Measurements from ENCODE around the gene ROCK2. TPM values are rescaled to one million over a fixed set of nuclear protein-coding genes. Genes with fewer than 3 reads are reported as not detected.
"Not testable (repeated sequence)": the region's sequence is repeated elsewhere in the genome, so short reads cannot be mapped to it uniquely, and the experiment has no call there.

Gene ROCK2
- total RNA-seq, 1 donor from 2014 or later, result 45.1 TPM

DNA sequence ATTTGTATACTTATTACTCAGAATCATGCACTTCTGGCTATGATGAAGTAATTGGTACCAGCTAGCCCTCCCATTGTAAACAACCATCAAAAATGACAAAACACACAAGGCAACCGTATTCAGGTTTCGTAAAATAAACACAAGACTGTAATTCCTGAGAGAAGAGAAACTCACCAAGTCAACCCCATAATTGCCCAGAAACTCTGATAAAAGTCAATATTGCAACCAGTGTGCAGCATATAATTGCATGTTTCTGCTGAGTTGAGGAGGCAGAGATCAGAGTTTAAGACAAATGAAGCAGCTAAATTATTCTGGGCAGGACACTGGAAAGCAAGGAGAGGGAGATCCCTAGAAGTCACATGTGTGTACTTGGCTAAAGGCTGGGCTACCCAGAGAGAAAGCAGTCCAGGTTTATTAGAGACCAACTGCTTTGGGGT lies 90.3 kb downstream of the ROCK2 start:
- peaks cover 25% of the 10 kb centered on the region for H3K79me2 ChIP-seq (ENCODE audit: insufficient read depth, low read length)
- no peak overlapping the region for H3K4me2 ChIP-seq (ENCODE audit: low read length)
- no peak for DNase-seq (ENCODE audit: low read depth)
- H3K27ac ChIP-seq (ENCODE audit: low read depth, low read length), result no peak overlapping the region
- no peak for FAIRE-seq
- Mint-ChIP-seq H3K4me3 (ENCODE audit: unreplicated experiment) (no peak overlapping the region), H3K9me3 (ENCODE audit: unreplicated experiment) (no peaks in the 10 kb centered on the region), H3K27me3 (ENCODE audit: low read depth, unreplicated experiment) (no peaks in the 10 kb centered on the region), H3K4me1 (ENCODE audit: low read depth, unreplicated experiment) (peaks cover 17% of the 10 kb centered on the region), H3K27ac (ENCODE audit: unreplicated experiment) (no peak overlapping the region), H3K36me3 (ENCODE audit: low read depth, unreplicated experiment) (peaks cover 4% of the 10 kb centered on the region)
- no peak overlapping the region for H2AFZ ChIP-seq (ENCODE audit: low read depth, low read length)
- H3K9ac ChIP-seq (ENCODE audit: low read length), result no peak overlapping the region
- no peak overlapping the region for H3K4me3 ChIP-seq (ENCODE audit: insufficient read depth, low read depth, low read length)
- peaks cover 23% of the 10 kb centered on the region for H4K20me1 ChIP-seq (ENCODE audit: insufficient read depth, low read length)
- no peaks in the 10 kb centered on the region for H3K4me1 ChIP-seq (ENCODE audit: insufficient read depth, low read length)
- H3K36me3 ChIP-seq (ENCODE audit: insufficient read depth, low read length), result no peaks in the 10 kb centered on the region
- no peaks in the 10 kb centered on the region for H3K9me3 ChIP-seq (ENCODE audit: insufficient read depth, low read depth, low read length)
- no peaks in the 10 kb centered on the region for H3K27me3 ChIP-seq (ENCODE audit: insufficient read depth, low read length)
- no peak for TF ChIP-seq EZH2 (IDR thresholded peaks at IDR 0.05; ENCODE audit: insufficient read depth, low read length)
- TF ChIP-seq CTCF (IDR thresholded peaks at IDR 0.05; ENCODE audit: insufficient read depth, low read depth, low read length), result no peak

GRCh38 chr2:11252458-11252857 lies 92.0 kb downstream of the ROCK2 start:
- not testable (repeated sequence) for H3K36me3 Mint-ChIP-seq (ENCODE audit: low read depth, unreplicated experiment); H3K4me3 Mint-ChIP-seq (ENCODE audit: unreplicated experiment); H3K9ac ChIP-seq (ENCODE audit: low read length); H3K4me3 ChIP-seq (ENCODE audit: insufficient read depth, low read depth, low read length); H3K4me1 ChIP-seq (ENCODE audit: insufficient read depth, low read length); H3K36me3 ChIP-seq (ENCODE audit: insufficient read depth, low read length); H3K9me3 ChIP-seq (ENCODE audit: insufficient read depth, low read depth, low read length); H3K27ac ChIP-seq (ENCODE audit: low read depth, low read length); H3K9me3 Mint-ChIP-seq (ENCODE audit: unreplicated experiment); H3K27me3 Mint-ChIP-seq (ENCODE audit: low read depth, unreplicated experiment); H2AFZ ChIP-seq (ENCODE audit: low read depth, low read length); DNase-seq (ENCODE audit: low read depth); FAIRE-seq; H3K4me2 ChIP-seq (ENCODE audit: low read length); H3K27ac Mint-ChIP-seq (ENCODE audit: unreplicated experiment); H3K27me3 ChIP-seq (ENCODE audit: insufficient read depth, low read length)
- peaks cover 23% of the 10 kb centered on the region for H3K79me2 ChIP-seq (ENCODE audit: insufficient read depth, low read length)
- H3K4me1 Mint-ChIP-seq (ENCODE audit: low read depth, unreplicated experiment), result peaks cover 11% of the 10 kb centered on the region
- peaks cover 19% of the 10 kb centered on the region for H4K20me1 ChIP-seq (ENCODE audit: insufficient read depth, low read length)

DNA sequence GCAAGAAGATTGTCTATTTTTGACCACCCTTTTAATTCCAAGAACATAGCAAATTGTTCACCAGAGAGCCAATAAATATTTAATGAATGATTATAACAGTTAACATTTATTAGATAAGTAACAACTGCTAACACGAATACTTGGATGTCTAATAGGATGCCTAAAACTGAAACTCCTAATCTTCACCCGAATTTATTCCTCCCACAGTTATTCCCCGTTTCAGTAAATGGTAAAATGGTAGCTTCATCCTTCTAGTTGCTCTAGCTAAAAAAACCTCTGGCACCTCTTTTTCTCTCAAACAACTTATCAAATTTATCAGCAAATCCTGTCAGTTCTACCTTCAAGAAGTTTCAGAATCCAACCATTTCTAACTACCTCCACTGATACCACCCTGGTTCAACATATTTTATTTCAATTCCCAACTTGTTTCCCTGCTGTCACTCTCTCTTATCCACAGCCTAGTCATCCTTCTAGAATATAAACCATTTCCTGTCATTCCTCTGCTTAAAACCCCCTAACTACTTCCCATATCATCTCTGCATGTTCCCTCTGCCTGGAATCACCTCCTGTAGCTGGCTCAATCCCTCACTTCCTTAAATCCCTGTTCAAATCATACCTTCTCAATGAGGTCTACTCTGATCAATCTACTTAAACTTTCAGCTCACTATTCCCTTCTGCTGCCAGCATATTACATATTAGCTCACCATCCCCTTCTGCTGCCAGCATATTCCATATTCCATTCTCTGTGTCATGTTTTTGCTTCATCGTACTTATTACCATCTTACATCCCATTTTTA lies 93.8 kb downstream of the ROCK2 start:
- Histone ChIP-seq H3K4me3 (ENCODE audit: insufficient read depth, low read depth, low read length) (no peak overlapping the region), H3K4me1 (ENCODE audit: insufficient read depth, low read length) (no peaks in the 10 kb centered on the region), H3K27me3 (ENCODE audit: insufficient read depth, low read length) (no peaks in the 10 kb centered on the region), H3K4me2 (ENCODE audit: low read length) (peak overlapping the region; percentile 50), H3K36me3 (ENCODE audit: insufficient read depth, low read length) (no peaks in the 10 kb centered on the region), H4K20me1 (ENCODE audit: insufficient read depth, low read length) (peaks cover 22% of the 10 kb centered on the region), H3K27ac (ENCODE audit: low read depth, low read length) (no peak overlapping the region), H3K9me3 (ENCODE audit: insufficient read depth, low read depth, low read length) (no peaks in the 10 kb centered on the region), H3K9ac (ENCODE audit: low read length) (no peak overlapping the region), H3K79me2 (ENCODE audit: insufficient read depth, low read length) (peaks cover 34% of the 10 kb centered on the region), H2AFZ (ENCODE audit: low read depth, low read length) (no peak overlapping the region)
- FAIRE-seq (no peak), DNase-seq (ENCODE audit: low read depth) (peak; percentile 37)
- Mint-ChIP-seq H3K4me1 (ENCODE audit: low read depth, unreplicated experiment) (peaks cover 10% of the 10 kb centered on the region), H3K4me3 (ENCODE audit: unreplicated experiment) (no peak overlapping the region), H3K27ac (ENCODE audit: unreplicated experiment) (peak overlapping the region; percentile 29), H3K27me3 (ENCODE audit: low read depth, unreplicated experiment) (no peaks in the 10 kb centered on the region), H3K36me3 (ENCODE audit: low read depth, unreplicated experiment) (peaks cover 3% of the 10 kb centered on the region), H3K9me3 (ENCODE audit: unreplicated experiment) (no peaks in the 10 kb centered on the region)
- TF ChIP-seq CTCF (IDR thresholded peaks at IDR 0.05; ENCODE audit: insufficient read depth, low read depth, low read length) (no peak), EZH2 (IDR thresholded peaks at IDR 0.05; ENCODE audit: insufficient read depth, low read length) (no peak)
